ENCODE measurements around the gene ATP13A3. TPM values are rescaled to one million over a fixed set of nuclear protein-coding genes. Genes with fewer than 3 reads are reported as not detected.

Gene ATP13A3
- total RNA-seq, 1 experiment from 2014 or later = 78.3 TPM

DNA sequence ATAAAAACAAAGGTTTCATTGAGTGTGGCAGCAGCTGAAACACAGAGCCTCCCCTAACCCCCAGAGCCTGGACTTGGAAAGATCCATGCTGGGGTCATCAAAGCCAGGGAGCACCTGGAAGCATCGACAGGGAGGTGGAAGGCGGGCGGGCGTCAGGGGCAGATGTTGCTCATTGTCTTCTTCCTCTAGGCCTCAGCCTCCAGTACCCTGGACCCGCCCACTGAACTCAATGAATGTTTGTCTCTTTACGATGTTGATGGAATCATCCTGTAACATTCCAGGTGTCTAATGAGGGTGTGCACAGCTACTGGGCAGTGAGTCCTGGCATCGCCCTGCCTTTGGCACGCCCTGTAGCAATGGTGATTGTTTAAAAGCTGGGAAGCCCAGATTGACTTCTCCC, 97.5 kb downstream of the ATP13A3 start (continued):
- TF ChIP-seq, protein P1, sequence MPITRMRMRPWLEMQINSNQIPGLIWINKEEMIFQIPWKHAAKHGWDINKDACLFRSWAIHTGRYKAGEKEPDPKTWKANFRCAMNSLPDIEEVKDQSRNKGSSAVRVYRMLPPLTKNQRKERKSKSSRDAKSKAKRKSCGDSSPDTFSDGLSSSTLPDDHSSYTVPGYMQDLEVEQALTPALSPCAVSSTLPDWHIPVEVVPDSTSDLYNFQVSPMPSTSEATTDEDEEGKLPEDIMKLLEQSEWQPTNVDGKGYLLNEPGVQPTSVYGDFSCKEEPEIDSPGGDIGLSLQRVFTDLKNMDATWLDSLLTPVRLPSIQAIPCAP (CRISPR knock-in tag; IDR thresholded peaks at IDR 0.05) = no peak
- no peak for TF ChIP-seq NFYB (CRISPR knock-in tag; conservative IDR thresholded peaks at IDR 0.05; ENCODE audit: low read depth)
- no peak for TF ChIP-seq NFATC4 (CRISPR knock-in tag; IDR thresholded peaks at IDR 0.05)
- TF ChIP-seq, protein P2, sequence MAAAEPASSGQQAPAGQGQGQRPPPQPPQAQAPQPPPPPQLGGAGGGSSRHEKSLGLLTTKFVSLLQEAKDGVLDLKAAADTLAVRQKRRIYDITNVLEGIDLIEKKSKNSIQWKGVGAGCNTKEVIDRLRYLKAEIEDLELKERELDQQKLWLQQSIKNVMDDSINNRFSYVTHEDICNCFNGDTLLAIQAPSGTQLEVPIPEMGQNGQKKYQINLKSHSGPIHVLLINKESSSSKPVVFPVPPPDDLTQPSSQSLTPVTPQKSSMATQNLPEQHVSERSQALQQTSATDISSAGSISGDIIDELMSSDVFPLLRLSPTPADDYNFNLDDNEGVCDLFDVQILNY (CRISPR knock-in tag; IDR thresholded peaks at IDR 0.05) = no peak
- TF ChIP-seq NFE2L1 (CRISPR knock-in tag; IDR thresholded peaks at IDR 0.05) = no peak
- TF ChIP-seq ZNF671 (CRISPR knock-in tag; IDR thresholded peaks at IDR 0.05) = no peak
- no peak for TF ChIP-seq NR3C1 (CRISPR knock-in tag; conservative IDR thresholded peaks at IDR 0.05; ENCODE audit: low read depth)
- TF ChIP-seq CREM (CRISPR knock-in tag; IDR thresholded peaks at IDR 0.05) = no peak

DNA sequence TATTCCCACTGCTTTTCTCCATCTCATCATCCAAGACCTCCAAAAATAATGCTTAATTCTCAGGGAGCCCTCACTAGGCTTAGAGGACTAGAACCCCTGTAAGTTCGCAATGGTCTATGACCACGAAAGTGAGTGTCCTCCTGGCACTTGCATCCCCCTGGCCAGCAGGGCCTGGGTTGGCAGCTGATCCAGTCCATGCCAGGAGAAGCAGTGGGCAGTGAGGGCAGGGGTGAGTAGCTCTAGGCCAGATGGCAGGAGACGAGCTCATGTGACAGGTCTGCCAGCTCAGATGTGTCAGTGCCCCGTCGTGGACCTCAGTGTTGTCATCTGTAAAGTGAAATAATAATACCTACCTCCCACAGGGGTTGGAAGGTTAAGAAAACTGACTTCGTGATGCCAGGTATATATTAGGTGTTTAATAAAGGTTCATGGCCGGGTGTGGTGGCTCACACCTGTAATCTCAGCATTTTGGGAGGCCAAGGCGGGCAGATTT, 98.8 kb downstream of the ATP13A3 start:
- Mint-ChIP-seq H3K27ac (no peak overlapping the region), H3K4me3 (no peak overlapping the region), H3K27me3 (ENCODE audit: low read depth) (peaks cover 8% of the 10 kb centered on the region; the same call in 1 of the 2 replicates), H3K4me1 (peaks cover 19% of the 10 kb centered on the region), H3K9me3 (peaks cover 23% of the 10 kb centered on the region), H3K36me3 (peaks cover 9% of the 10 kb centered on the region)
- POLR2A ChIA-PET = no interaction called here
- no peak for DNase-seq (ENCODE audit: low spot score)
- TF ChIP-seq FOXJ3 (CRISPR knock-in tag; IDR thresholded peaks at IDR 0.05; ENCODE audit: borderline replicate concordance) = no peak
- TF ChIP-seq NFYB (CRISPR knock-in tag; conservative IDR thresholded peaks at IDR 0.05; ENCODE audit: low read depth) = no peak
- TF ChIP-seq, protein P3, sequence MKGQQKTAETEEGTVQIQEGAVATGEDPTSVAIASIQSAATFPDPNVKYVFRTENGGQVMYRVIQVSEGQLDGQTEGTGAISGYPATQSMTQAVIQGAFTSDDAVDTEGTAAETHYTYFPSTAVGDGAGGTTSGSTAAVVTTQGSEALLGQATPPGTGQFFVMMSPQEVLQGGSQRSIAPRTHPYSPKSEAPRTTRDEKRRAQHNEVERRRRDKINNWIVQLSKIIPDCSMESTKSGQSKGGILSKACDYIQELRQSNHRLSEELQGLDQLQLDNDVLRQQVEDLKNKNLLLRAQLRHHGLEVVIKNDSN (CRISPR knock-in tag; IDR thresholded peaks at IDR 0.05) = no peak
- no peak for TF ChIP-seq SP1 (CRISPR knock-in tag; conservative IDR thresholded peaks at IDR 0.05)
- no peak for TF ChIP-seq ZNF232 (CRISPR knock-in tag; IDR thresholded peaks at IDR 0.05)
- TF ChIP-seq, protein P4, sequence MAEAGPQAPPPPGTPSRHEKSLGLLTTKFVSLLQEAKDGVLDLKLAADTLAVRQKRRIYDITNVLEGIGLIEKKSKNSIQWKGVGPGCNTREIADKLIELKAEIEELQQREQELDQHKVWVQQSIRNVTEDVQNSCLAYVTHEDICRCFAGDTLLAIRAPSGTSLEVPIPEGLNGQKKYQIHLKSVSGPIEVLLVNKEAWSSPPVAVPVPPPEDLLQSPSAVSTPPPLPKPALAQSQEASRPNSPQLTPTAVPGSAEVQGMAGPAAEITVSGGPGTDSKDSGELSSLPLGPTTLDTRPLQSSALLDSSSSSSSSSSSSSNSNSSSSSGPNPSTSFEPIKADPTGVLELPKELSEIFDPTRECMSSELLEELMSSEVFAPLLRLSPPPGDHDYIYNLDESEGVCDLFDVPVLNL (CRISPR knock-in tag; IDR thresholded peaks at IDR 0.05; ENCODE audit: borderline replicate concordance, low read depth) = no peak
- TF ChIP-seq JAZF1 (CRISPR knock-in tag; IDR thresholded peaks at IDR 0.05) = no peak
- no peak for ATAC-seq
- CTCF ChIA-PET = no interaction called here

DNA sequence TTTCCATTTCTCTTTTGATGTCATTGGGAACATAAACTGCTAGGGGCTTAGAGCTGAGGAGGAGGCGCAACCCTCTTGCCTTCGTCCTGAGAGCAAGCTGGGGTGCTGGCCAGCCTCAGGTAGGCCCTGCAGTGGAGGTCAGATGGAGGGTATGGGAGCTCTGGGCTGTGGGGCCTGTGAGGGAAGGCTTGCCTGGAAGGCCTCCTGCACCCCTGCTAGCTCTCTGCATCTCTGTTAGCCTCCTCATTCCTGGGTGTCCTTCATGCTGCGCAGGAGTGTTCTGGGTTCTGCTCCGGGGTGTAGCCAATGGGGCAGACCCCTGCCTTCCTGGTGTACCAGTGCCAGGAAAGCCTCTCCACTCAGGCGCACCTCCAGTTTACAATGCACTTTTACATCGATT, 99.5 kb downstream of the ATP13A3 start:
- ATAC-seq (no peak), DNase-seq (ENCODE audit: low spot score) (no peak)
- POLR2A ChIA-PET = interaction anchor here (0.7 kb wide), 1 partner anchor 367 kb away, joined by 3 read pairs; no protein-coding TSS in a partner anchor
- Mint-ChIP-seq H3K4me1 (peaks cover 26% of the 10 kb centered on the region), H3K27ac (no peak overlapping the region), H3K36me3 (peaks cover 9% of the 10 kb centered on the region), H3K4me3 (no peak overlapping the region), H3K9me3 (peaks cover 23% of the 10 kb centered on the region), H3K27me3 (ENCODE audit: low read depth) (peaks cover 8% of the 10 kb centered on the region; the same call in 1 of the 2 replicates)
- CTCF ChIA-PET = no interaction called here
- TF ChIP-seq, protein P5, sequence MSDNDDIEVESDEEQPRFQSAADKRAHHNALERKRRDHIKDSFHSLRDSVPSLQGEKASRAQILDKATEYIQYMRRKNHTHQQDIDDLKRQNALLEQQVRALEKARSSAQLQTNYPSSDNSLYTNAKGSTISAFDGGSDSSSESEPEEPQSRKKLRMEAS (CRISPR knock-in tag; IDR thresholded peaks at IDR 0.05) = no peak
- TF ChIP-seq, protein P6, sequence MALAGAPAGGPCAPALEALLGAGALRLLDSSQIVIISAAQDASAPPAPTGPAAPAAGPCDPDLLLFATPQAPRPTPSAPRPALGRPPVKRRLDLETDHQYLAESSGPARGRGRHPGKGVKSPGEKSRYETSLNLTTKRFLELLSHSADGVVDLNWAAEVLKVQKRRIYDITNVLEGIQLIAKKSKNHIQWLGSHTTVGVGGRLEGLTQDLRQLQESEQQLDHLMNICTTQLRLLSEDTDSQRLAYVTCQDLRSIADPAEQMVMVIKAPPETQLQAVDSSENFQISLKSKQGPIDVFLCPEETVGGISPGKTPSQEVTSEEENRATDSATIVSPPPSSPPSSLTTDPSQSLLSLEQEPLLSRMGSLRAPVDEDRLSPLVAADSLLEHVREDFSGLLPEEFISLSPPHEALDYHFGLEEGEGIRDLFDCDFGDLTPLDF (CRISPR knock-in tag; IDR thresholded peaks at IDR 0.05) = no peak
- no peak for TF ChIP-seq GABPB1 (CRISPR knock-in tag; IDR thresholded peaks at IDR 0.05)
- TF ChIP-seq SP1 (CRISPR knock-in tag; conservative IDR thresholded peaks at IDR 0.05) = no peak
- TF ChIP-seq, protein P7, sequence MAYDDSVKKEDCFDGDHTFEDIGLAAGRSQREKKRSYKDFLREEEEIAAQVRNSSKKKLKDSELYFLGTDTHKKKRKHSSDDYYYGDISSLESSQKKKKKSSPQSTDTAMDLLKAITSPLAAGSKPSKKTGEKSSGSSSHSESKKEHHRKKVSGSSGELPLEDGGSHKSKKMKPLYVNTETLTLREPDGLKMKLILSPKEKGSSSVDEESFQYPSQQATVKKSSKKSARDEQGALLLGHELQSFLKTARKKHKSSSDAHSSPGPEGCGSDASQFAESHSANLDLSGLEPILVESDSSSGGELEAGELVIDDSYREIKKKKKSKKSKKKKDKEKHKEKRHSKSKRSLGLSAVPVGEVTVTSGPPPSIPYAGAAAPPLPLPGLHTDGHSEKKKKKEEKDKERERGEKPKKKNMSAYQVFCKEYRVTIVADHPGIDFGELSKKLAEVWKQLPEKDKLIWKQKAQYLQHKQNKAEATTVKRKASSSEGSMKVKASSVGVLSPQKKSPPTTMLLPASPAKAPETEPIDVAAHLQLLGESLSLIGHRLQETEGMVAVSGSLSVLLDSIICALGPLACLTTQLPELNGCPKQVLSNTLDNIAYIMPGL (CRISPR knock-in tag; IDR thresholded peaks at IDR 0.05) = no peak
- TF ChIP-seq, protein P8, sequence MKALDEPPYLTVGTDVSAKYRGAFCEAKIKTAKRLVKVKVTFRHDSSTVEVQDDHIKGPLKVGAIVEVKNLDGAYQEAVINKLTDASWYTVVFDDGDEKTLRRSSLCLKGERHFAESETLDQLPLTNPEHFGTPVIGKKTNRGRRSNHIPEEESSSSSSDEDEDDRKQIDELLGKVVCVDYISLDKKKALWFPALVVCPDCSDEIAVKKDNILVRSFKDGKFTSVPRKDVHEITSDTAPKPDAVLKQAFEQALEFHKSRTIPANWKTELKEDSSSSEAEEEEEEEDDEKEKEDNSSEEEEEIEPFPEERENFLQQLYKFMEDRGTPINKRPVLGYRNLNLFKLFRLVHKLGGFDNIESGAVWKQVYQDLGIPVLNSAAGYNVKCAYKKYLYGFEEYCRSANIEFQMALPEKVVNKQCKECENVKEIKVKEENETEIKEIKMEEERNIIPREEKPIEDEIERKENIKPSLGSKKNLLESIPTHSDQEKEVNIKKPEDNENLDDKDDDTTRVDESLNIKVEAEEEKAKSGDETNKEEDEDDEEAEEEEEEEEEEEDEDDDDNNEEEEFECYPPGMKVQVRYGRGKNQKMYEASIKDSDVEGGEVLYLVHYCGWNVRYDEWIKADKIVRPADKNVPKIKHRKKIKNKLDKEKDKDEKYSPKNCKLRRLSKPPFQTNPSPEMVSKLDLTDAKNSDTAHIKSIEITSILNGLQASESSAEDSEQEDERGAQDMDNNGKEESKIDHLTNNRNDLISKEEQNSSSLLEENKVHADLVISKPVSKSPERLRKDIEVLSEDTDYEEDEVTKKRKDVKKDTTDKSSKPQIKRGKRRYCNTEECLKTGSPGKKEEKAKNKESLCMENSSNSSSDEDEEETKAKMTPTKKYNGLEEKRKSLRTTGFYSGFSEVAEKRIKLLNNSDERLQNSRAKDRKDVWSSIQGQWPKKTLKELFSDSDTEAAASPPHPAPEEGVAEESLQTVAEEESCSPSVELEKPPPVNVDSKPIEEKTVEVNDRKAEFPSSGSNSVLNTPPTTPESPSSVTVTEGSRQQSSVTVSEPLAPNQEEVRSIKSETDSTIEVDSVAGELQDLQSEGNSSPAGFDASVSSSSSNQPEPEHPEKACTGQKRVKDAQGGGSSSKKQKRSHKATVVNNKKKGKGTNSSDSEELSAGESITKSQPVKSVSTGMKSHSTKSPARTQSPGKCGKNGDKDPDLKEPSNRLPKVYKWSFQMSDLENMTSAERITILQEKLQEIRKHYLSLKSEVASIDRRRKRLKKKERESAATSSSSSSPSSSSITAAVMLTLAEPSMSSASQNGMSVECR (CRISPR knock-in tag; IDR thresholded peaks at IDR 0.05; ENCODE audit: borderline replicate concordance) = no peak
- TF ChIP-seq, protein P9, sequence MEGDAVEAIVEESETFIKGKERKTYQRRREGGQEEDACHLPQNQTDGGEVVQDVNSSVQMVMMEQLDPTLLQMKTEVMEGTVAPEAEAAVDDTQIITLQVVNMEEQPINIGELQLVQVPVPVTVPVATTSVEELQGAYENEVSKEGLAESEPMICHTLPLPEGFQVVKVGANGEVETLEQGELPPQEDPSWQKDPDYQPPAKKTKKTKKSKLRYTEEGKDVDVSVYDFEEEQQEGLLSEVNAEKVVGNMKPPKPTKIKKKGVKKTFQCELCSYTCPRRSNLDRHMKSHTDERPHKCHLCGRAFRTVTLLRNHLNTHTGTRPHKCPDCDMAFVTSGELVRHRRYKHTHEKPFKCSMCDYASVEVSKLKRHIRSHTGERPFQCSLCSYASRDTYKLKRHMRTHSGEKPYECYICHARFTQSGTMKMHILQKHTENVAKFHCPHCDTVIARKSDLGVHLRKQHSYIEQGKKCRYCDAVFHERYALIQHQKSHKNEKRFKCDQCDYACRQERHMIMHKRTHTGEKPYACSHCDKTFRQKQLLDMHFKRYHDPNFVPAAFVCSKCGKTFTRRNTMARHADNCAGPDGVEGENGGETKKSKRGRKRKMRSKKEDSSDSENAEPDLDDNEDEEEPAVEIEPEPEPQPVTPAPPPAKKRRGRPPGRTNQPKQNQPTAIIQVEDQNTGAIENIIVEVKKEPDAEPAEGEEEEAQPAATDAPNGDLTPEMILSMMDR (IDR thresholded peaks at IDR 0.05) = no peak
- no peak for TF ChIP-seq NFYB (CRISPR knock-in tag; conservative IDR thresholded peaks at IDR 0.05; ENCODE audit: low read depth)

Data from WTC11 (cell line).